ENCODE data around the gene SLCO3A1. TPM values are rescaled to one million over a fixed set of nuclear protein-coding genes. Genes with fewer than 3 reads are reported as not detected.

Gene SLCO3A1
- total RNA-seq, 1 experiment from 2014 or later = under 0.01 TPM

DNA sequence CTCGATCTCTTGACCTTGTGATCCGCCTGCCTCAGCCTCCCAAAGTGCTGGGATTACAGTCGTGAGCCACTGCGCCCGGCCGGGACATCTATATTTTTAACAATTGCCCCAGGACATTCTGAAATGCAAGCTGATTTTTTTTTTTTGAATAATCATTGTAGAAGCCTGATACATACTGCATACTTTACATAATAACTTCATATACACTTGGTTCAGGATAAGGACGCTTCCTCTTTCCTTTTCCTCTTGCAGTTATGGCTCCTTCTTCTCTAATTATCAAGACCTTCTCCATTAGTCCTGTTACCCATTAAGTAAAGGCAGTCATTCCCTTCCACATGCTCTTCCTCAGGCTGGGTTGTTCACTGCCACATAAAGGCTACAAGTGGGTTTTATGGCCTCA, 58.3 kb downstream of the SLCO3A1 start:
- DNase-seq (ENCODE audit: low read depth) = no peak

DNA sequence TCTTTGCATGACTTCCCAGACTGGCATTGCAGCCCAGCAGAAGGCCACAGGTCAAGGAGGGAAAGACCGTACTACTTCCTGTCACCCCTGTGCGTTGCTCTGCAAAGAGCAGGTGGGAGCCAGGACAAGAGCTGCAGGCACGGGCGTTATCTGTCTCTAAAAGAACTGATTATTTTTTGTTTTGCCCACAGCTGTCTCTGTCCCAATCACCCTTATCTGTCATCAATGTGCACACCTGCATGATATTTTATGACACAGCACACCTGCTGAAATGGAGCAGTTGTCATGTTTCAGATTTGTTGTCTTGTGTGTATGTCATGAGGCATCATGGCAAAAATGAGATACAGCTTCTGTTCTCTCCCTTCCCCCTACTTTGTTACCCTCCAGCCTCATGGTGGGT, 58.8 kb downstream of the SLCO3A1 start:
- DNase-seq (ENCODE audit: low read depth) = no peak

DNA sequence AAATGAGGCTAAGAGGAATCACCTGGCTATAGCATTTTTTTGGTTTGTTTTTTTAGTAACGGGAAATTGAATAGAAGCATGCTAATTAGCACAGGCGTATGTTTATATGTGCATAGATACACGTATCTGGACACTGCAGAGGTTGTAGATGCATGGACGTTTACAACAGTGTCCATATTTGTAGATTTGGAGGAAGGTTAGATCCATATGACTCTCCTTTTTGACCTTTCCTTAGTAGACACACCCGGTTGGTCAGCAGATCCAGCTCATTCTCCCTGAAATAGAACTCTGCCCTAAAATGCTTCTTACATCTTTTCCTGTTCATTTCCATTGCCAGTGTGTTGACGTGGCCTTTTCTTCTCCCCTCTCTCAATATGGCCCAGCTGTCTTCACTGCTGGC, 60.1 kb downstream of the SLCO3A1 start:
- no peak for DNase-seq (ENCODE audit: low read depth)

DNA sequence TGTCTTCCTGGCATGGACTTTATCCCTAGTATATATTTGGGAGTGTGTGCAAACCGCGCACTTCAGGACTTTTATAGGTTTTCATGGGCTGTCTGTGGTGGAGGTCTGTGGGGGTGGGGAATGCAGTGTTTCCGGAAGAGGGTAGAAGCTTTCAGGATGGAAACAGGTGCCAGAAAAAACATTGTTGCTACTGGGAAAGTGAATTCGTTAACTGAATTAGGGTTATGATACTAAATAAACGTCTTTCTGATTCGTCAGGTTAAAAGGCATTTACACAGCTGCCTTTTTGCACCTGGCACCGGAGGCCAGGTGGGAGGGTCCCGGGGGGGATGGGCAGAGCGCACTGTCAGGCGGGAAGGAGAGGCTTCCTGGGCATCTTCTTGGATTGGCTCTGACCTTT, 62.1 kb downstream of the SLCO3A1 start:
- no peak for DNase-seq (ENCODE audit: low read depth)

DNA sequence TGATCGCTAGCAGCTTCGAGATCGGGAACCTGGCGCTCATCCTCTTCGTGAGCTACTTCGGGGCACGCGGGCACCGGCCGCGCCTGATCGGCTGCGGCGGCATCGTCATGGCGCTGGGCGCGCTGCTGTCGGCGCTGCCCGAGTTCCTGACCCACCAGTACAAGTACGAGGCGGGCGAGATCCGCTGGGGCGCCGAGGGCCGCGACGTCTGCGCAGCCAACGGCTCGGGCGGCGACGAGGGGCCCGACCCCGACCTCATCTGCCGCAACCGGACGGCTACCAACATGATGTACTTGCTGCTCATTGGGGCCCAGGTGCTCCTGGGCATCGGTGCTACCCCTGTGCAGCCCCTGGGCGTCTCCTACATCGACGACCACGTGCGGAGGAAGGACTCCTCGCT, 62.5 kb downstream of the SLCO3A1 start:
- DNase-seq (ENCODE audit: low read depth) = no peak

DNA sequence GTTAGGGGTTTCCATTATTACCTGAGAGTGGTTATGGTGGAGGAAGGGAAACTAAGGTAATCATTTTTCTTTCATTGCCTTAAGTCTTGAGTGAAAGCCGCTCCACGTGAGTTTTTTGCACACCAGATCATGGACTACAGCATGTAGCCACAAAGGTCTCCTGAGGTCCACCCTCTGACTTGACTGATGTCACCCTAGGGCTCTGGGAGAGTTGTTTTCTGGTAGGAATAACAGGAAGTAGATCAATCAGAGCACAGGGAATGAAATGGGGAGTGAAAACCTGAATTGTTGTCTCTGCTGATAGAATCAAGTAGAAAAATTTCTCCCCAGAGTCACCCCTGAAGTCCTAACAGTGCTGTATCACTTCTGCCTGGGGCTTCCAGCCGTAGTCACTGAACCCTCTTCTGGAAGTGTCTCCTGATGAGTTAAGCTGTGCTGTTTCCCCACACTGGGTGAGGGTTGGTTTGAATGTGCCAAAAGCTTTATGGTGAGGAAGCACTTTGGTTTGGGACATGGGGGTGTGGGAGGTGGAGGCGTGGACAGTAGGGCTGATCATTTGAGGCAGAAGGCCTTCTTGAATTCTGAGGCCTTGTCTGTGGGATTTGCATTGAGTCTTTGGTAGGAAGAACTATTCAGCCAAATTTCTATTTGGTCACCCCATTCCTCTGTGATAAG, 64.3 kb downstream of the SLCO3A1 start:
- DNase-seq (ENCODE audit: low read depth) = no peak

DNA sequence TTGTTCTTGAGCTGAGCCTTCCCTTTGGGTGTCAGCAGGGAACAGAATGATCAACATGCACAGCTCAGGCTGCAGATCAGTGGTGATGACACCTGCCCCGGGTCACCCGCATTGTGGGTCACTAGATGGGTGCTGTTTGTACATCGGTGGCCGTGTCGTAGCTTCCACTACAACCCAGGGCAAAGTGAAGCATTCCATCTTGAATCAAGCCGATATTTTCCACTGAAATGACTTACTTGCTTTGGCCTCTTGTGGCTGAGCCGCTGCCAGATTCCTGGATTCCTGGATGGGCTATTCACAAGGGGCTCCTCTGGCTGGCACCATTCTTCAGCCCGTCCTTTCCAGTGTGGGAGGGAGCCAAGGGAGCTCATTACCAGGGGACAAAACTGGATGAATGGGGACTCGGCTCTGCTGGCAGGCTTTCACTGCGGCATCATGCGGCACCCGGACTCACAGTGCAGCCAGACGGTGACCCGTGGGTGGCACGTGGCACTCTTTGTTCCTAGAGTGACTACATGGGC, 65.6 kb downstream of the SLCO3A1 start:
- no peak for DNase-seq (ENCODE audit: low read depth)

DNA sequence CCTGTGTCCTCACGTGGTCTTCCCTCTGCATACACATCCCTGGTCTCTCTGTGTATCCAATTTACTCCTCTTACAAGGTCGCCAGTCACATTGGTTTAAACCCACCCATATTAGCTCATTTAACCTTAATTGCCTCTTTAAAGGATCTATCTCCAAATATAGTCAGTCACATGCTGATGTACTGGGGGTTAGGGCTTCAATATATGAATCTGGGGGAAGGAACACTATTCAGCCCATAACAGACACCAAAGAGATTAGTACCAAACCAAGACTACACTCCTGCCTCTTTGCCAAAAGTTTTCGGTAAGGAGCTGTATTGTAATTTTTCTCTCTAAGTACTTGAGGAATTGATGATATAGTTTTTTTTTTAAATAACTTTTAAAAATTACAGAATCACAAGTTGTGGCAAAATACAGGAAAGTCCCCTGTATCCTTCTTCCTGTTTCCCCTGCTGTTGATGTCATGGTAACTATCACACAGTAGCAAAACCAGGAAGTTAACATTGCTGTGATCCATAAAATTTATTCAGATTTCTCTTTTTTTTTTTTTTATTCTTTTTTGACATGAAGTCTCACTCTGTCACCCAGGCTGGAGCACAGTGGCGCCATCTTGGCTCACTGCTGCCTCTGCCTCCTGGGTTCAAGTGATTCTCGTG, 67.8 kb downstream of the SLCO3A1 start:
- DNase-seq (ENCODE audit: low read depth) = no peak

DNA sequence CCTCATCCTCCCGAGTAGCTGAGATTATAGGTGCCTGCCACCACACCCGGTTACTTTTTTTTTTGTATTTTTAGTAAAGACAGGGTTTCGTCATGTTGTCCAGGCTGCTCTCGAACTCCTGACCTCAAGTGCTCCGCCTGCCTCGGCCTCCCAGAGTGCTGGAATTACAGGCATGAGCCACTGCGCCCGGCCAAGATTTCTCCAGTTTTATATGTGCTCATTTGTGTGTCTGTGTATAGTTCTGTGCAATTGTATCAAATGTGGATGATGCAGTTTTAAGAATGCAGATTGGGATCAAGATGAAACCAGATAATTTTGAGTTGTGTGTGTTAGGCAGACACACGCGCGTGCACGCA, 68.3 kb downstream of the SLCO3A1 start:
- no peak for DNase-seq (ENCODE audit: low read depth)

DNA sequence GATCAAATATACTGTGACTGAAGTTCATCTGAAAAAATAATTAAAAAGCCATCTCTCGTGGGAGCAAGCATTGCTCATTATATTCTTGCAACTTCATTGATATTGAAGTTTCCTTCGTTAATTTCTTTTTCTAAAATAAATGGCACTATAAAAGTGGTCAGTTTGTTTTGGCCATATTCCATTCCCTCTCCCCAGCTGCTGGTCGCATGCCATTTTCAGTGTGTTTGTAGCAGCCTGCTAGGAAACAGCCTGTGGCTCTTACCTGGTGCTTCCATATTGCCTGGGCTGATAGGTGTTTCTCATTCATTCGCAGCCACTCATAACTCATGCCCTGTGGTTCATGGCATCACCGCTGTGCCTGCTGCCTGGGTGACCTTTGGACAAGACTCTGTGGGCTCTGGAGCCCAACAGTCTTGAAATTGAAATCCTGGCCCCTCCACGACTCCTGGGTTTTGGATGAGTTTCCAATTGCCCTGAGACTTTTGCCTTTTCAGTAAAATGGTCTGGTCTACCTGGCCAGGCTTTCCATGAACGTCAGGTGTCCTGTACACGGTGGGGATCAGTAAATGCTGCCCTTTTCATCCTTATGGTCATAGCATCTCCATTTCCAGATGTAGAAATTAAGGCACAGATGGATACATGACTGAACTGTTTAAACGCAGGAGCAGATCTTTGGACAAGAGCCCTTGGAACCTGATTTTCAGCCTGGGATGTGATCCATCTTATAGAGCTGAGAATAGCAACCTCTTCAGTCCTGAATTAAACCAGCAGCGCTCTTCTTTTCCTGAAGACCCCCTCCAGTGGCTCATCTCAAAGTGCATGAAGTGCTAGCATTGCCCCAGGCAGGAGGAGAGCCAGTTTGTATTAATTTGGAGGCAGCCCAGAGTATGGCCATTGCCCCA, 69.4 kb downstream of the SLCO3A1 start:
- DNase-seq (ENCODE audit: low read depth) = no peak

DNA sequence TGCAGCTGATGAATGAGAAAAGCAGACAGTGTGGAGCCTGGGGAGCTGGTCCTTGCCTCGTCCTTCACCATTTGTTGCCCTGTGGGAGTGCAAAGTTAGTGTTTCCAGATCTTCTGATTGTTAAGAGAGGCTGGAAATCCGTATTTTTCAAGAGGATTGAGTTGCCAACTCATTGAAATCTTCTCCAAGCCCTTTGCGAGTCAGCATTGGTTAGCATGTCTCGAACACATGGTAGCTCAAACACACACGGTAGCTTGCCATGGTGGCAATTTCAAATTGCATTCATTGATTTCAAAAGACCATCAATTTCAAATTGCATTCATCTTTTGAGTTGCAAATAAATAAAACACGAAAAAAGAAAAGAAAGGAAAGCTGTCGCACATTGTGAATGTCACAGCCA, 70.7 kb downstream of the SLCO3A1 start:
- no peak for DNase-seq (ENCODE audit: low read depth)

DNA sequence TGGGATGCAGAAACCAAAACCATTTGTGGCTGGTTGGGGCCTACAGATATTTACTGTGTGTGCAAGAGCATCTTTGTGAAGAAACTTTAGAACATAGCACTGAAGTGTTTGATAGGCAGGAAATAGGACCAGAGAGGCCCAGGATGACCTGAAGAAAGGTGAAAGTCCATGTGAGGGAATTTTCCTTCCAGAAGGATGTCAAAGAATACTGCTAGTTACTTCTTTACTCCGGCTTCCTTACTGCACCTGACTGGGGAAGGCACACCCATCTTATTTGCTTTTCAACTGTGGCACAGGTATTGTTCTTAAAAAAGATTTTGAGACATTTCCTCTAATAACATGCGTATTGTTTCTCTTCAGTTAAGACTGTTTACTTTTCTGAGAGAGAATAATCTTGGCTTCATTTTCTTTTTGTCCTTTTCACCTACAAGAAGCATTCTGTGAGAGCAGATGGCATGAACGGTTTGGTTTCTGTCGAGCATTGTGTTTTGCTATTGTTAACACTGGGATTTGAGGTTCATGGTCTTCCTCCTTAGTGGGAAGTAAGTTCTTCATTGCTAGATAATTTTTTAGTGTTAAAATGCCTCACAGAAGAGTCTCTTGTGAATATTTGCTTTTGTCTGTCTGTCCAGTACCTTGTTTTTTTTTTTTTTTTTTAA, 71.5 kb downstream of the SLCO3A1 start:
- DNase-seq (ENCODE audit: low read depth) = no peak

DNA sequence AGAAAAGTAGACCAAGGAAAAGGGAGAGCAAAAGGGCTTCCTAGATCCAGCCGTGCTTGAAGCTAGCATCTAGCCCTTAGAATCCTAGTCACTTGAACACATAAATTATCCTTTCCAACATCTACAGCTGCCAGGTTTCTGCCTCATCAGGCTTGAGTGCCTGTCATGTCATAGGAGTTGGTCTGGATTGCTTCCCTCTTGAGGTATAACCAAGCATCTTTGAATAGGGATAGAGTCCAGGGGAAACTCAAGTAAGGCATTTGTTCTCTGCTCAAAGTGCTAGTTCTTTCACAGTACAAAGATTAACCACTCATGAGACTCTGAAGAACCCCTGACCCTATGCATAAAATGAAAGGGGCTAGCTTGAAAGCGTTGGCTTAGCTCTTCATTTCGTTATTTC, 72.3 kb downstream of the SLCO3A1 start:
- DNase-seq (ENCODE audit: low read depth) = no peak

DNA sequence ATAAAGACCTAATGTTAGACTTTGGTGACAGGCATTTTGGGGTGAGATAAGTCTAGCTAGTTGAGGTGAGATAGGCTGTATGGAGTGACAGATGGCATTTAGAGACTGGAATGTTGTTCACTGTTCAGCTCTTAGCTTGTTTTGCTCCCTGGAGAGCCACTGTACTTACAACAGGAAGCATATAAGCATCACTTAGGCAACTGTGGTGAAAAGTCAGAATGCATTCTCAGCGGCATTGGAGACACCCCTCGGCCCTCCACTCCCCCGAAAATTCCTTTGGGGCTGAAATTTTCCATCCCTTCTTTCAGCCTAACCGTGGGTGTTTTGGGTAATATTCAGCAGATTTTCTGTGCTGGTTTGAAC, 73.4 kb downstream of the SLCO3A1 start:
- DNase-seq (ENCODE audit: low read depth) = no peak

DNA sequence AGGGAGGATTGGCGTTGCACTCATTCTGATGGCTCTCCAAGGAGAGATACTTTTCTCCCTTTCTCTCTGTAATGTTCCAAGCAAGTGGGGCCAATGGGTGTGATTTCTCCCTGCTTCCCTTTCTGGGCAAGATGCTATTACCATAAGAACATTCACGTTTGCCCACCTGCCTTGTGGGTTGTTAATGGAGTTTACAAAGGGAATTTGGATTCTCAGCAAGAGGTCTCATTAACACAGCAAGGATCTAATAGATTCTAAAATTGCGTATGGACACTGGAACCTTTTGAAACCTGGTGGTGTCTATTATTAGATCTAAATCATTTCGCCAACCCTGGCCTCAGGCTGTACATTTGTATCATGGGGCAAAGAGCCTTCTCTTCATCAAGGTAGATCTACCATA, 74.1 kb downstream of the SLCO3A1 start:
- DNase-seq (ENCODE audit: low read depth) = no peak

DNA sequence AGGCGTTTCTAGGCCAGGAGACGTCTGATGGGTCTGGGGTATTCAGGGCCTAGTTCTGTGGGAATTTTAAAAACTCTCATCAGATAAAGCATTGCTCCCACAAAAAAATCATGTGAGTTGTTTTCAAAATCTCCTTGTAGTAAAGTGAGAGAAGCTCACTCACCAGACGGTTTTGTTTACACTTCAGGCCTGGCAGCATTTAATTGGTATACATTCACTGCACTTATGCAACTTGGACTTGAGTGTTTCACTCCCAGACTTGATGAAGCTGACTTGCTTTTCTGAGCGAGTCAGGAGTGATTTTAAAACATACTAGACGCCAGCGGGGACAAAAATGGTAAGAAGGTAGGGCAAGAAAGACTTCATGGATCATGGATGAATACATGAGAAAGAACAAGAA, 75.2 kb downstream of the SLCO3A1 start:
- DNase-seq (ENCODE audit: low read depth) = no peak

DNA sequence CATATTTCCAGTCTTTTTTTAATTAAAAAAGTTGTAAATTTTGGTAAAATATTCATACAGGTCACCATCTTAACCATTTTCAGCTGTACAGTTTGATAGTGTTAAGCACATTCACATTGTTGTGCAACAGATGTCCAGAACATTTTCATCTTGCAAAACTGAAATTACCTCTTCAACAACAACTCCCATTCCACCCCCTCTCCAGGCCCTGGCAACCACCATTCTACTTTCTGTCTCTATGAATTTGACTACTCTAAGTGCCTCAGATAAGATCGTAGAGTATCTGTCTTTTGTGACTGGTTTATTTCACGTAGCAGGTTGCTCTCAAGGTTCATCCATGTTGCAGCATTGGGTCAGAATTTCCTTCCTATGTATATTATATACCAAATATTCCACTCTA, 76.0 kb downstream of the SLCO3A1 start:
- no peak for DNase-seq (ENCODE audit: low read depth)

DNA sequence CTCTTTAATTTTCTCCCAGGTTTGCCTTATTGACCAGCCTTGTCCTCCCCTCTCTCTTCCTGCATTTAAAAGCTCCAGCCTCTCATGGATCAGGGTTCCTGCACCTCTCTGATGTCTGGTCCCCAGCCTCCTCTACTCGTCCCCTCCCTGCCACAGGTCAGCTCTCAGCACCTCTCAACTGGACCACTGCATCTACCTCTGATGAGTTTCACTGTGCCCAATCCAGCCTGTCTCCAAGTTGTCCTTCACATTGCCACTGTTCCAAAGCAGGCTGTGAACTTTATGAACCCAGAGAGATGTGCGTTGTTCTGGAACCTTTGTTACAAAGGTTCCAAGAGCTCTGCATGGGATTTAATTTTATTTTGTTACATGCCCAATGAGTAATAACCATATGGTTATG, 76.6 kb downstream of the SLCO3A1 start:
- no peak for DNase-seq (ENCODE audit: low read depth)

DNA sequence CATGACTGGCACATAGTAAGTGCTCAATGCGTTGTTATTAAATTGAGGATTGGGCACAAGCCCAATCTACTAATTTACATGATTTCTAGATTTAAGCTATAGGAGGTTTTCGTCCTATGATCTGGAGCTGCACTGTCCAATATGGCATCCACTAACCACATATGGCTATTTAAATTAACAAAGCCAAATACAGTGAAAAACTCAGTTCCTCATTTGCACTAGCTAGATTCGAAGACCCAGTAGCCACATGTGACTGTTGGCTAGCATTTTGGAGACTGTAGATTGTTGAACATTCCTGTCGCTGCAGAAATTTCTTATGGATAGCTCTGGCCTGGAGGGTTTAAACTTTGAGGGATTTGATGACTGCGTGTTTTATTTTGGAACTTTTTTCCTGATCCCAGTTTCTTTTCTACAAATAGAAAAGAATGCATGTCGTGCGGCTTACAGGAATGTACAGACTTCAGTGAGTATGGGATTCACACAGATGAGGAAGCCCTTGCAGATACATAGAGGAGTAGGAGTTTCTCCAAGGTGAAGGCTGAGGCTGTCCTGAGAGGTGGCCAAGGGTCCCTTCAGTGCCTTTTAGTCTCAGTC, 82.8 kb downstream of the SLCO3A1 start:
- DNase-seq (ENCODE audit: low read depth) = no peak

DNA sequence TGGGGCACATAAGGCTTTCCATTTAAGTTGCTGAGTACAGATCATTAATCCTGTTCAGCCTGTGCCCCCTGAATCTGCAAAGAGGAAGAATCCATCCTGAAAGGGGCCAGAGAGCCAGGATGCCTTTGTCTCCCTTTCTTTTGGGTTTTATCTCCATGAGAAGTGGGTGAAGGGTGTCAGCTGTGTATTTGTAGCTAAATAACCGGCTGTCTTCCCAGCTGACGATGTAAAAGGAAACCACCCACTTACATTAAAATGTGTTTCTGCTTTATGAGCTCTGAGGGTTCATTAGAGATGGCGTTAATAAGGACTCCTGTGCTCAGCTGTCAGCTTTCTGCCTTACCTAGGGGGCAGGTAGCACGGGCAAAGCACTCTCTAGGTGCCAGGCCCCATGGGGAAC, 83.4 kb downstream of the SLCO3A1 start:
- DNase-seq (ENCODE audit: low read depth) = no peak

DNA sequence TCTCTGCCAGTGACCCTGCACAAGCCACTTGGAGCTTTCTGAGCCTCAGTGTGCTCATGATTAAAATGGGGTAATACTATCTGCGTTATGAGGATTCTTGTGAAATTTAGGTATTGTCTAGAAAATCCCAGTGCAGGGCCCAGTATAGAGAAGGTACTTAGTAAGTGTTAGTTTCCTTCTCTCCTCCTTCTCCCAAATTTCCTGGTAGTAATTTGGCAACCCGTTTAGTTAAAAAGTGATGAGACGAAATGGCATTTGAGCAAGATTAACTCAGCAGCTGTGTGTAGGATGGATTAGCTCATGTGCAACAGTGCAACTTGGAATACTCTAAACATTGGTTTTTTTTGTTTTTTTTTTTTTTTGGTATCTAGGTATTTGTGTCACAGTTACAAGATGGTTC, 84.6 kb downstream of the SLCO3A1 start:
- DNase-seq (ENCODE audit: low read depth) = no peak

DNA sequence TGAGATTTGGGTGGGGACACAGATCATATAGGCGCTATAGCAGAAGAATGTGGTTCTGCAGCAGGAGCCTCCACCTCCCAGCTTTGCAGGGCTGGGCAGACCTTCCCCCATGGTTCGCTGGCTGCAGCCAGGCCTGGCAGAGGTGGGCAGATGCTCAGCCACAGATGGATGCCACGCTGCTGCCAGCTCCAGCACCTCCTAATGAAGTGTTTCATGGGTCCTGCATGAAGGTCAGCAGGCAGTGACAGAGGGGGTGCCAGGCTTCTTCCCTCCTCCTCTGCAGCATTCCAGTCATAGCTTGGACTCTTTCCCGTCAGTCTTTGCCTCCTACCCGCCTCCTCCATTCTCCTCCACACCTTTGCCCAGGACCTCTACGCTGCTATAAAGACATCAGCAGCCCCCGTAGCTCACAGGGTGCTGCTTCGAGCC, 85.9 kb downstream of the SLCO3A1 start:
- no peak for DNase-seq (ENCODE audit: low read depth)
